K562 (cell line): ENCODE measurements around the gene FOXP3. TPM values are rescaled to one million over a fixed set of nuclear protein-coding genes. Genes with fewer than 3 reads are reported as not detected.

Experiments
- CC2D1A ChIP-seq: fragments of 450-650 bp; IDR thresholded peaks from 2 replicates; pipeline ENCODE4 v1.6.1; 2017; ENCODE audit warnings: mild to moderate bottlenecking
- DDX20 ChIP-seq: fragments of 450-650 bp; IDR thresholded peaks from 2 replicates; pipeline ENCODE4 v1.6.1; 2016; ENCODE audit warnings: missing genetic modification characterization, low read depth, mild to moderate bottlenecking, missing compliant biosample characterization, moderate library complexity
- ETV5 ChIP-seq: sonication (generic); formaldehyde crosslinking; IDR thresholded peaks from 2 replicates; pipeline ENCODE4 v1.4.0; 2020; ENCODE audit warnings: low read depth, mild to moderate bottlenecking, missing genetic modification reagents
- HDAC2 ChIP-seq: fragments of 450-650 bp; IDR thresholded peaks from 2 replicates; pipeline ENCODE4 v1.6.1; 2016; ENCODE audit warnings: mild to moderate bottlenecking
- HNRNPUL1 ChIP-seq: fragments of 200-400 bp; formaldehyde crosslinking; IDR thresholded peaks from 2 replicates; pipeline ENCODE4 v1.6.1; 2017; ENCODE audit warnings: low read length
- L3MBTL2 ChIP-seq: fragments of 450-650 bp; IDR thresholded peaks from 2 replicates; pipeline ENCODE4 v1.6.1; 2016; ENCODE audit warnings: mild to moderate bottlenecking, moderate library complexity
- NFIX ChIP-seq: fragments of 250-450 bp; sonication (Bioruptor Pico); IDR thresholded peaks from 2 replicates; pipeline ENCODE4 v1.4.0; 2020; ENCODE audit warnings: low read depth, mild to moderate bottlenecking, moderate library complexity
- PHTF2 ChIP-seq: fragments of 250-450 bp; sonication (Bioruptor Pico); IDR thresholded peaks from 2 replicates; pipeline ENCODE4 v1.5.0; 2021; ENCODE audit warnings: mild to moderate bottlenecking
- POLR2G ChIP-seq: fragments of 200-400 bp; formaldehyde crosslinking; IDR thresholded peaks from 2 replicates; pipeline ENCODE4 v1.6.1; 2017; ENCODE audit warnings: low read depth, mild to moderate bottlenecking, antibody characterized with exemption, low read length, moderate library complexity
- REST ChIP-seq, 2 experiments: fragments of 450-650 bp; formaldehyde crosslinking in 1 of 2; IDR thresholded peaks; 2 replicates each; pipeline versions ENCODE4 v1.4.0 to v1.6.1; 2014 to 2020; ENCODE audit warnings: mild to moderate bottlenecking in 2 of 2, borderline replicate concordance in 1 of 2, low read depth in 1 of 2
- SMARCE1 ChIP-seq: fragments of 450-650 bp; IDR thresholded peaks from 2 replicates; pipeline ENCODE4 v1.7.1; 2016; ENCODE audit warnings: mild to moderate bottlenecking
- ZC3H8 ChIP-seq: fragments of 450-650 bp; IDR thresholded peaks from 2 replicates; pipeline ENCODE4 v1.6.1; 2017
- ZNF140 ChIP-seq: fragments of 250-450 bp; sonication (Bioruptor Pico); IDR thresholded peaks from 2 replicates; pipeline ENCODE4 v1.8.0; 2021; ENCODE audit warnings: moderate library complexity, mild to moderate bottlenecking, inconsistent platforms
- ZNF263 ChIP-seq: sonication (generic); formaldehyde crosslinking; IDR thresholded peaks from 2 replicates; pipeline ENCODE4 v1.8.0; 2022; ENCODE audit warnings: mild to moderate bottlenecking, missing genetic modification reagents, borderline replicate concordance
- ZNF384 ChIP-seq: IDR thresholded peaks from 2 replicates; pipeline ENCODE4 v1.6.1; 2012; ENCODE audit warnings: low read depth, low read length, improper control_type of control experiment
- ZZZ3 ChIP-seq: fragments of 450-650 bp; IDR thresholded peaks from 2 replicates; pipeline ENCODE4 v1.6.1; 2016; ENCODE audit warnings: antibody characterized with exemption, mild to moderate bottlenecking, moderate library complexity
- polyA plus RNA-seq, 8 experiments: library from polyadenylated mRNA; depleted of rRNA in 4 of 8; stranded (reverse) in 5 of 8; unstranded in 3 of 8; fragments of >200 nt; fragmentation: Nextera tagmentation in 2 of 8; fragmentation: Illumina TruSeq in 1 of 8; extraction: Ambion mirVana in 2 of 8; extraction: Trizol in 1 of 8; gene quantifications; 2 replicates each; pipeline versions ENCODE4 v1.2.1 to v1.2.3, GENCODE V29; 2011 to 2014; ENCODE audit warnings: inconsistent platforms in 1 of 8, missing spikeins in 1 of 8
- total RNA-seq, 7 experiments: library from RNA; depleted of rRNA in 6 of 7; stranded (reverse); fragments of >200 nt in 6 of 7; fragmentation: Illumina TruSeq in 2 of 7; extraction: Trizol in 2 of 7; gene quantifications; 2 replicates each; pipeline versions ENCODE4 v1.2.1 to v1.2.3, GENCODE V29; 2011 to 2021; ENCODE audit warnings: low replicate concordance in 1 of 7
- TF ChIP-seq, protein P1 (sequence below): fragments of 250-450 bp; sonication (Bioruptor Pico); IDR thresholded peaks from 2 replicates; pipeline ENCODE4 v1.4.0; 2020; ENCODE audit warnings: mild to moderate bottlenecking, moderate library complexity

Gene FOXP3
- total and polyA plus RNA-seq, 9 of the 15 experiments (the other 6 are each of a cell fraction or from before 2014, with no cell fraction given), result 0.04 to 0.24 (median 0.07) TPM; not detected in 4

DNA sequence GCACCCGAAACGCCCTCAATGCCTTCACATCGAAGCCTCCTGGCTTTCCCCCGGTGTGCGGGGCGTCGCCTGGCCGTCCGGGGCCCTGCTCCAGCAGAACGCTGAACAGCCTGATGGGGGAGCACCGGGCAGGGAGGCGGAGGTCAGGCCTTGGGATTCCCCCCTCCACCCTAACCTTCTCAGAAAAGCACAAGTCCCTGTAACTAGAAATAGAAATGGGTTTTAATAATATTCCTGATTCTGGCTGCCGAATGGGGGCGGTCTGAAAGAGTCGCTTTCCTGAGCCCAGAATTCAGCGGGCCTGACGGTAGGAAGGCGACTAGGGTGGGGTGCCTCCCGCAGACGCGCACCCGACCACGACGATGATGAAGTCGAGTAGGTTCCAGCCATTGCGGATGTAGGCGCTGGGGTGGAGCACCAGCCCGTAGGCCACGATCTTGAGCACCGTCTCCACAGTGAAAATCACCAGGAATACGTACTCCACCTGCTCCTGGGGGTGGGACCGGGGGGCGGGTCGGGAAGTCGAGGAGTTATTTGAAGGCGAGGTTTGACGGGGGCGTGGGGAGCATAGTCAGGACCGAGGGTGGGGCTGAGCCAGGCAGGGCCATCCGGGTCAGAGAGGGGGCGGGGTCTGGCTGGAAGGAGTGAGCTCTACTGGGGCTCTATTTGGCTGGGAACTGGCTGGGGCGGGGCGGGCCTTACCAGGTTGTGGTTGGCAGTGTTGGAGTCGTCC, 33.8 kb downstream of the FOXP3 start (continued):
- TF ChIP-seq ZNF140 (CRISPR knock-in tag), result no peak
- 0 out of 2 replicates have a peak, but pooled peaks have one; percentile 30 for TF ChIP-seq HDAC2
- no peak for TF ChIP-seq ZZZ3
- no peak; the same call in 1 of the 2 replicates for TF ChIP-seq REST (IDR thresholded peaks at IDR 0.05; ENCODE audit: borderline replicate concordance)
- no peak for TF ChIP-seq REST (CRISPR knock-in tag; IDR thresholded peaks at IDR 0.05; ENCODE audit: low read depth)
- TF ChIP-seq ETV5 (CRISPR knock-in tag), result no peak
- TF ChIP-seq NFIX (CRISPR knock-in tag), result no peak
- TF ChIP-seq POLR2G, result peak; percentile 66
- peak; percentile 71 for TF ChIP-seq L3MBTL2
- no peak for TF ChIP-seq DDX20 (tag)
- no peak for TF ChIP-seq HNRNPUL1
- no peak for TF ChIP-seq ZC3H8
- TF ChIP-seq CC2D1A, result no peak
- no peak for TF ChIP-seq PHTF2 (CRISPR knock-in tag)
- TF ChIP-seq, protein P1, sequence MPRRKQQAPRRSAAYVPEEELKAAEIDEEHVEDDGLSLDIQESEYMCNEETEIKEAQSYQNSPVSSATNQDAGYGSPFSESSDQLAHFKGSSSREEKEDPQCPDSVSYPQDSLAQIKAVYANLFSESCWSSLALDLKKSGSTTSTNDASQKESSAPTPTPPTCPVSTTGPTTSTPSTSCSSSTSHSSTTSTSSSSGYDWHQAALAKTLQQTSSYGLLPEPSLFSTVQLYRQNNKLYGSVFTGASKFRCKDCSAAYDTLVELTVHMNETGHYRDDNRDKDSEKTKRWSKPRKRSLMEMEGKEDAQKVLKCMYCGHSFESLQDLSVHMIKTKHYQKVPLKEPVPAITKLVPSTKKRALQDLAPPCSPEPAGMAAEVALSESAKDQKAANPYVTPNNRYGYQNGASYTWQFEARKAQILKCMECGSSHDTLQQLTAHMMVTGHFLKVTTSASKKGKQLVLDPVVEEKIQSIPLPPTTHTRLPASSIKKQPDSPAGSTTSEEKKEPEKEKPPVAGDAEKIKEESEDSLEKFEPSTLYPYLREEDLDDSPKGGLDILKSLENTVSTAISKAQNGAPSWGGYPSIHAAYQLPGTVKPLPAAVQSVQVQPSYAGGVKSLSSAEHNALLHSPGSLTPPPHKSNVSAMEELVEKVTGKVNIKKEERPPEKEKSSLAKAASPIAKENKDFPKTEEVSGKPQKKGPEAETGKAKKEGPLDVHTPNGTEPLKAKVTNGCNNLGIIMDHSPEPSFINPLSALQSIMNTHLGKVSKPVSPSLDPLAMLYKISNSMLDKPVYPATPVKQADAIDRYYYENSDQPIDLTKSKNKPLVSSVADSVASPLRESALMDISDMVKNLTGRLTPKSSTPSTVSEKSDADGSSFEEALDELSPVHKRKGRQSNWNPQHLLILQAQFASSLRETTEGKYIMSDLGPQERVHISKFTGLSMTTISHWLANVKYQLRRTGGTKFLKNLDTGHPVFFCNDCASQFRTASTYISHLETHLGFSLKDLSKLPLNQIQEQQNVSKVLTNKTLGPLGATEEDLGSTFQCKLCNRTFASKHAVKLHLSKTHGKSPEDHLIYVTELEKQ (CRISPR knock-in tag), result no peak
- no peak for TF ChIP-seq SMARCE1
- no peak for TF ChIP-seq ZNF384
- TF ChIP-seq ZNF263, result peak; percentile 89
